K562 (cell line): ENCODE measurements around the gene FANCF. TPM values are rescaled to one million over a fixed set of nuclear protein-coding genes. Genes with fewer than 3 reads are reported as not detected.
A peak's percentile ranks its signal among the peaks of the same experiment; 100 is the strongest.

Source experiments
- BDP1 ChIP-seq: IDR thresholded peaks from 3 replicates; pipeline ENCODE4 v1.6.1; 2011; ENCODE audit not compliant: insufficient read length, insufficient read depth
- CEBPB ChIP-seq: fragments of 450-650 bp; IDR thresholded peaks from 2 replicates; pipeline ENCODE4 v1.6.1; 2016; ENCODE audit warnings: missing genetic modification characterization, missing compliant biosample characterization
- GTF2B ChIP-seq: IDR thresholded peaks from 2 replicates; pipeline ENCODE4 v1.6.1; 2011; ENCODE audit not compliant: insufficient read length; ENCODE audit errors: extremely low read depth
- HMGXB4 ChIP-seq: sonication (generic); formaldehyde crosslinking; IDR thresholded peaks from 2 replicates; pipeline ENCODE4 v1.8.1; 2023; ENCODE audit warnings: mild to moderate bottlenecking, missing genetic modification reagents
- JUNB ChIP-seq: fragments of 450-650 bp; formaldehyde crosslinking; conservative IDR thresholded peaks from 2 replicates; pipeline ENCODE4 v1.4.0; 2020; ENCODE audit warnings: mild to moderate bottlenecking
- MTA2 ChIP-seq: fragments of 450-650 bp; IDR thresholded peaks from 2 replicates; pipeline ENCODE4 v1.6.1; 2016; ENCODE audit warnings: low read depth
- MTF1 ChIP-seq: fragments of 250-450 bp; sonication (Bioruptor Pico); IDR thresholded peaks from 2 replicates; pipeline ENCODE4 v1.9.0; 2021; ENCODE audit warnings: moderate library complexity, mild to moderate bottlenecking, inconsistent platforms, borderline replicate concordance
- PBX2 ChIP-seq, 2 experiments: IDR thresholded peaks in 1 of 2; conservative IDR thresholded peaks in 1 of 2; 2 replicates each; pipeline ENCODE4 v1.6.1; 2016; ENCODE audit warnings: low read depth in 2 of 2, mild to moderate bottlenecking in 1 of 2, missing compliant biosample characterization in 1 of 2, missing genetic modification characterization in 1 of 2, moderate library complexity in 1 of 2
- PTRF ChIP-seq: fragments of 450-650 bp; IDR thresholded peaks from 2 replicates; pipeline ENCODE4 v1.6.1; 2016; ENCODE audit warnings: mild to moderate bottlenecking, missing genetic modification characterization, missing compliant biosample characterization
- RBM17 ChIP-seq: fragments of 200-400 bp; formaldehyde crosslinking; IDR thresholded peaks from 2 replicates; pipeline ENCODE4 v1.6.1; 2017; ENCODE audit warnings: low read depth, mild to moderate bottlenecking, low read length, borderline replicate concordance
- THRA ChIP-seq: fragments of 450-650 bp; IDR thresholded peaks from 2 replicates; pipeline ENCODE4 v1.6.1; 2017; ENCODE audit warnings: mild to moderate bottlenecking, moderate library complexity
- VEZF1 ChIP-seq: fragments of 200-800 bp; sonication (Bioruptor generic); IDR thresholded peaks from 2 replicates; pipeline ENCODE4 v1.6.1; 2017; ENCODE audit warnings: missing genetic modification characterization, missing compliant biosample characterization
- ZBTB1 ChIP-seq: sonication (generic); formaldehyde crosslinking; IDR thresholded peaks from 2 replicates; pipeline ENCODE4 v1.8.1; 2023; ENCODE audit warnings: missing genetic modification reagents, low read depth, mild to moderate bottlenecking, borderline replicate concordance
- ZFP30 ChIP-seq: fragments of 250-450 bp; sonication (Bioruptor Pico); IDR thresholded peaks from 2 replicates; pipeline ENCODE4 v1.8.0; 2022; ENCODE audit warnings: moderate library complexity, mild to moderate bottlenecking, inconsistent platforms, borderline replicate concordance
- ZNF449 ChIP-seq: fragments of 250-450 bp; sonication (Bioruptor Pico); IDR thresholded peaks from 2 replicates; pipeline ENCODE4 v1.8.0; 2022; ENCODE audit warnings: moderate library complexity, mild to moderate bottlenecking, inconsistent platforms
- ZNF561 ChIP-seq: fragments of 450-650 bp; formaldehyde crosslinking; conservative IDR thresholded peaks from 2 replicates; pipeline ENCODE4 v1.4.0; 2020; ENCODE audit warnings: mild to moderate bottlenecking, moderate library complexity
- ZNF586 ChIP-seq: fragments of 450-650 bp; formaldehyde crosslinking; conservative IDR thresholded peaks from 2 replicates; pipeline ENCODE4 v1.4.0; 2020; ENCODE audit warnings: mild to moderate bottlenecking, moderate library complexity
- polyA plus RNA-seq, 8 experiments: library from polyadenylated mRNA; depleted of rRNA in 4 of 8; stranded (reverse) in 5 of 8; unstranded in 3 of 8; fragments of >200 nt; fragmentation: Nextera tagmentation in 2 of 8; fragmentation: Illumina TruSeq in 1 of 8; extraction: Ambion mirVana in 2 of 8; extraction: Trizol in 1 of 8; gene quantifications; 2 replicates each; pipeline versions ENCODE4 v1.2.1 to v1.2.3, GENCODE V29; 2011 to 2014; ENCODE audit warnings: inconsistent platforms in 1 of 8, missing spikeins in 1 of 8
- total RNA-seq, 7 experiments: library from RNA; depleted of rRNA in 6 of 7; stranded (reverse); fragments of >200 nt in 6 of 7; fragmentation: Illumina TruSeq in 2 of 7; extraction: Trizol in 2 of 7; gene quantifications; 2 replicates each; pipeline versions ENCODE4 v1.2.1 to v1.2.3, GENCODE V29; 2011 to 2021; ENCODE audit warnings: low replicate concordance in 1 of 7

Gene FANCF
- total and polyA plus RNA-seq, 9 of the 15 experiments (the other 6 are each of a cell fraction or from before 2014, with no cell fraction given) = 0.99 to 10.3 (median 7.5) TPM

- TF ChIP-seq HMGXB4 (CRISPR knock-in tag) (no peak), PBX2 (CRISPR knock-in tag; IDR thresholded peaks at IDR 0.05; ENCODE audit: low read depth) (no peak), PBX2 (tag; conservative IDR thresholded peaks at IDR 0.05; ENCODE audit: low read depth) (no peak), ZBTB1 (CRISPR knock-in tag) (0 out of 2 replicates have a peak, but pooled peaks have one; percentile 10), ZNF586 (CRISPR knock-in tag) (no peak), ZNF449 (CRISPR knock-in tag) (no peak), ZFP30 (no peak), CEBPB (tag) (peak; percentile 91), GTF2B (no peak), THRA (no peak), RBM17 (no peak), MTA2 (no peak), MTF1 (no peak), ZNF561 (CRISPR knock-in tag) (no peak), VEZF1 (CRISPR knock-in tag) (no peak), BDP1 (no peak), JUNB (CRISPR knock-in tag) (no peak), PTRF (tag) (no peak)
Observed at GRCh38 chr11:22624742-22625447, 728 bp downstream of the FANCF start (continued).
